NCI-H226 (cell line): ENCODE data around the gene CDH4.

Source experiments
- DNase-seq: peaks from one replicate; pipeline ENCODE4 v3.0.0-alpha.2; 2015

The CDH4 gene

GRCh38 chr20:61779176-61779965 lies 527.3 kb downstream of the CDH4 start:
- DNase-seq: no peak

GRCh38 chr20:61780066-61780465 lies 528.0 kb downstream of the CDH4 start:
- DNase-seq: no peak

DNA sequence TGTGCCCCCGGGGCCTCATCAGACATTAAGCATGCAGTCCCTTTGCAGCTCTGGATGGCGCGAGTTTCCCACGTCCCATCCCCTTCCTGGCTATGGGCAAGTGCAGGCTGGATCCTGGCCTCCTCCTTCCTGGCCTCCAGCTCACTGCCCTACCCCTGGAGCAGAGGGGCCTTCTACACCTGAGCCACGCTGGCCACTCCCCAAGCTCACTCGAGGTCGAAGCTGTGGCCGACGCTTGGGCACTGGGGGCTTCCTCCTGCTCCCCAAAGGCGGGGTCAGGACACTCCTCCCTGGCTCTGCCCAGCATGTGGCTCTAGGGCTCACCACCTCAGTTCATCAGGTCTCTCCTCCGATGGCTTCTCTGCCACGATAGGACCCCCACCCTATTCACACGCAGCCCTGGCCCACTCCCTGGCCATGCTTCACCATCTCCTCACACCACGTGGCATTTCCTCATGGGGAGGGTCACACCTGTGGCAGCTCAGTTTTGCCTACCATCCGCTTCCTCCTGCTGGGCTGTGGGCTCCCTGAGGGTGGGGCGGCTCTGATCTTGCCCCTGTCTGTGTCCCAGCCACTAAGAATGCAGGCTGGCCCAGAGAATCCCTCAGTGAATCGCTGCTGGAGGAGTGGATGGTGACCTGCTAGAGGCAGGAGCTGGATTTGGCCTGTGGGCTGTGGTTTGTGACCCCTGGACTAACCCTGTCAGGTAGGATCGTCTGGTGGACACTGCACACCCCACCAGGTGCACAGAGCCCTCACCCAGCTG lies 532.9 kb downstream of the CDH4 start:
- DNase-seq: no peak

DNA sequence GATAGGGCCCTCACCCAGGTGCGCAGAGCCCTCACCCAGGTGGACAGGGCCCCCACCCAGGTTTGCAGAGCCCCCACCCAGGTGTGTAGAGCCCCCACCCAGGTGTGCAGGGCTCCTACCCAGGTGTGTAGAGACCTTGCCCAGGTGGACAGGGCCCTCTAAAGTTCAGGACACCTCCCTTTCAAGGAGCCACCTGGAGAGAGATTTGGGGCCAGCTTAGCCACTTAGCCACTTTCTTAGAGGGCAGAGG lies 533.4 kb downstream of the CDH4 start:
- no peak for DNase-seq

DNA sequence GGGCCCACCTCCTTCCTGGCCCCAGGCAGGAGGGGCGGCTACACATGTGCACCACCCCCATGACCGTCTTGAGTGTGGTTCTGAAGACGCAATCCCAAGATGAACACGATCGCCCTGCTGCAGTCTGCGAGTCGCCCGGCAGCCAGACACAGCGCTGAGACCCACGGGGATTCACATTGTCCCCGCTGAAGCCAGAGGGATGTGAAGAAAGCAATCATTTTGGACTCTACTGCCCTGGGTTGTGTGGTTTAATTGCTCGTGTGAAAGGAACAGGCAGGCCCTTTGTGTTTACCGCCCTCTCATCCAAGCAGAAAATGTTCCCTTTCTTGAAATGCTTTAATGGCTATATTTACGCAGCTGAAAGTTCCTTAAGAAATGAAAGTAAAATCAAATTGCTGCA lies 534.2 kb downstream of the CDH4 start:
- DNase-seq: no peak

GRCh38 chr20:61788343-61788742 lies 536.3 kb downstream of the CDH4 start:
- no peak for DNase-seq

DNA sequence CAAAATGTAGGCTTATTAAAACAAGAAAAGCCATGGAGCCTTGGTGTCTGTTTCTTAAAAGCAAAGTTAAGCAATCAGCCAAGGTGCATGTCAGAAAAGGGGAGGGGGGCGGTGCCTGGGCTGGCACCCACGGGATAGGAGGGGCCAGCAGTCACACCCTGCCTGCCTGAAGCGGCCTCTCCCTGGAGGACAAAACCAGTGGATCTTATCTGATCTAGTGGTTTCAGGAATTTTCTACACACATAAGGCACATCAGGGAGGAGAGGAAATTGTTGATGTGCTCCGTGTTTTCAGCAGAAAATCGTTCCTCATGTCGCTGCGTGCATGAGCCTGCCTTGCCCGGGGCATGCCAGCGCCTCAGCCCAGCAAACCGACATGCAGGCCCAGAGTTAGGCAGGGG lies 537.3 kb downstream of the CDH4 start:
- peak; percentile 44 for DNase-seq

GRCh38 chr20:61790116-61790827 lies 538.2 kb downstream of the CDH4 start:
- DNase-seq: no peak

- no peak for DNase-seq
Measured at GRCh38 chr20:61791995-61792394, 539.9 kb downstream of the CDH4 start.

- no peak for DNase-seq
Measured at GRCh38 chr20:61795669-61796630, 543.9 kb downstream of the CDH4 start.

DNA sequence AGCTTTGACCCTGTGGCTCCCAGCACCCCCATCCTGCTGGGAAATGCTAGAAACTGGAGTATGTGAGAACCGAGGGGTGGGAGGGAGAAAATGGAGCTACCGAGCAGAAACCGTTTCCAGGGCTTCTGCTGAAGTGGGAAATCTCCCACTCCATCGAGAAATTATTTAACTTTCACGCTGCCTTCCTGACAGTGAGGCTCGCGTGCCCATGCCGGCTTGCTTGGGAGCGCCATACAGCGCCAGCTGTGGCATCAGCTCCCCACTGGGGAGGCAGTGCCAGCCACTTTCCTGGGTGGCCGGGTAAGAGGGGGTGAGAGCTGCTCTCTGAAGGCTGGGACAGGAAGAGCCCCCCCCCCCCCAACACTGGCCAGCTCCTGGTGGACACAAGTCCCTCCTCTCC lies 544.7 kb downstream of the CDH4 start:
- DNase-seq: no peak

GRCh38 chr20:61797200-61797599 lies 545.1 kb downstream of the CDH4 start:
- no peak for DNase-seq

DNA sequence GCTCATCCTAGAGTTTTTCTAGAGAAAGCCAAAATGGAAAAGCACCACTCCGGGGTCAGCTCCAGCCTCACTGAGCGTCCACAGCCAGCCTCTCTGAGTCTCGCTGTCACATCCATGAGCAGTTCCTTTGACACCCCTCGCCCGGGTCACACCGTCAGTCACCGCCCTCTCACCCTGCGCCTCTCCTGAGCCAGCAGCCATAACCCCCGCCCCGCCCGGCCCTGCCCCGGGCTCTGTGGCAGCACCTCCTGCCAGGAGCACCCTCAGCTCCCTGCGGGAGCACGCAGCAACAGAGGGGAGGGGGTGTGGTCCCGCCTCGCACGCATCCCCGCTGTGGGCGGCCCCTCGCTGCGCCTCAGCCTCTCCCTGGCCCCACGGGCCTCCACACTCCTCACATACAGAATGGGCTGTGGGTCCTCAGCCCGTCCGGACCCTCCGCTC lies 545.9 kb downstream of the CDH4 start:
- DNase-seq: no peak

DNA sequence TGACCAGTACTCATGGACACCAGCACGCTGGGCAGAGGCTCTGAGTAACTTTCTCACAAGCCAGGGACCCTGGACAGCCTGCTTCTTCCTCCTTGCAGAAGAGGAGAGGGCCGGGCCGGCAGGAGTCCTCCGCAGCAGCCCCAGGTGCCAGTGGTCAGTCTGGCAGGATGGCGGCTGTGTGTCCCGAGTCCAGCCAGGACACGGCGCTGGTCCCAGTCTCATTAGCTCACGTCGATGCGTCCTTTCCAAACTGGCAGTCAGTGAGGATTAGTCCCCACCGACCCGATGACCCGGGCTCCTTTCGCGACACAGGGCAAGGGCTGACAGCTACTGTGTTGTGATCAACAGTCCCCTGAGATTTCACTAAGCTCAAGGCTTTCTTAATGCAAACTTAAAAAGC lies 546.6 kb downstream of the CDH4 start:
- DNase-seq: no peak

GRCh38 chr20:61799394-61799923 lies 547.4 kb downstream of the CDH4 start:
- DNase-seq: no peak

- no peak for DNase-seq
Measured at GRCh38 chr20:61799928-61800327, 547.9 kb downstream of the CDH4 start.

GRCh38 chr20:61800359-61801064 lies 548.5 kb downstream of the CDH4 start:
- no peak for DNase-seq

DNA sequence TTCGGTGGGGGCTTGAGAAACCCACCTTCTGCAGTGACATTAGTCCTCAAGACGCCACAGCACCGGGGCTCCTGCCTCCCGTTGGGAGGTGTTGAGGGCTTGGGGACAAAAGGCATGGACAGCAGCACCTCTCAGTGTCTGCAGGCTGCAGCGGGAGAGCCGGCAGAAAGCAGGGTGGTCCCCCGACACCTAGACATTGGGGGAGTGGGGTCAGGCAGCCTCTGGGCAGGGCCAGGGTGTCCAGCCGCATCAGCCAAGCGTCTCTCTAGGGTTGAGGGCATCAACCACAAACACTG lies 549.0 kb downstream of the CDH4 start:
- no peak for DNase-seq

DNA sequence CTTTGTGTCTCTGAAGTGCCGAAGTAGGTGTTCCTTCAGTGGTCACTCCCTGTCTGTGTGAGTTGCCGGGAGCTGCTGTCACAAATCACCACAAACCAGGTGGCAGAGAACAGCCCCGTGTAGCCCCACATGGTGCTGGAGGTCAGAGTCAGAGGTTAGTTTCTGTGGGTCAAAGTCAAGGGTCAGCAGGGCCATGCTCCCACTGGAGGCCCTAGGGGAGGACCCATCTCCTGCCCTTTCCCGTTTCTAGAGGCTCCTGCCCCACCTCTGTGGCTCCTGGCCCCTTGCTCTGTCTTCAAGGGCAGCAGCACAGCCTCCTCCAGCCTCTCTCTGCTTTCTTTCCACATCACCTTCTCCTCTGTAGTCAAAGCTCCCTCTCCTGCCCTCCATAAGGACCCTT lies 549.4 kb downstream of the CDH4 start:
- no peak for DNase-seq

GRCh38 chr20:61801857-61802442 lies 549.9 kb downstream of the CDH4 start:
- no peak for DNase-seq

DNA sequence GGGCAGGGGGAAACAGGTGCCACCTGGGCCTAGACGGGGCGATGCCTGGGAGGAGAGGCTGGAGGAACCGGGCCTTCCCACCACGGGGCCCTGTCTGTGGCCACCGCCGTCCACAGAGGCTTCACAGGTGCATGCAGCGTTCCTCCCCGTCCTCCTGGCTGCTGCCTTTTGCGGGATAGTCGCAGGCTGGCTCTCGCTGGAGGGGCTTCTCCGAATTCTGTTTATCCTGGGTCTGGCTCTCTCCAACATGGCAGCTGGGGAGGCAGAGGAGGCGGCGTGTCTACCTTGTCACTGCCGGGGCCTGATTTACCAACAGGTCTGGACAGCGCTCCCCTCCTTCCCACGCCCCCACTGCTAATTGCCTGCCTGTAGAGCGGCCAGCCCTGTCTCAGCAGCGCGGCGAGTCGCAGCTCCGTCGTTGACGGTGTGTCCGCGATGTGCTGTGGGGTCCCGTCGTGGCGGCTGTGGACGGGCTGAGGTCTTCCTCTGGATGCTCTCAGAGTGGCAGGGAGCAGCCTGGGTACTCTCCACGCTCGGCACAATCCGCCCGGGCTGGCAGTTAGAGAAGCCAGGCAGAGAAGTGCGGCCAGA lies 550.8 kb downstream of the CDH4 start:
- no peak for DNase-seq
